CD4-positive, CD25-positive, alpha-beta regulatory T cell (primary cell): ENCODE results near the gene KRTAP4-4. TPM values are rescaled to one million over a fixed set of nuclear protein-coding genes. Genes with fewer than 3 reads are reported as not detected.
"Not testable (repeated sequence)": the region's sequence is repeated elsewhere in the genome, so short reads cannot be mapped to it uniquely, and the experiment has no call there.

Experiments used
- ATAC-seq, 2 donors: fragments of 150-1000 bp; cut with Tn5 transposase; one replicate each; pipeline ENCODE4 v1.10.0; 2021; ENCODE audit warnings: low read depth in 2 of 2, moderate number of reproducible peaks in 2 of 2, moderate library complexity in 1 of 2
- DNase-seq, 3 donors: peaks; one replicate each; pipeline versions ENCODE4 v3.0.0 to v3.0.0-alpha.2; 2012 to 2022; ENCODE audit warnings: mixed read lengths in 1 of 3
- H3K27ac ChIP-seq: one replicate; pipeline ENCODE4 v1.7.0; 2013; ENCODE audit warnings: mild to moderate bottlenecking, low read length; ENCODE audit not compliant: insufficient read depth, poor library complexity, severe bottlenecking
- H3K27me3 ChIP-seq: one replicate; pipeline ENCODE4 v1.7.0; 2013; ENCODE audit warnings: low read length; ENCODE audit not compliant: control insufficient read depth, insufficient read depth
- H3K36me3 ChIP-seq: one replicate; pipeline ENCODE4 v1.7.0; 2013; ENCODE audit warnings: mild to moderate bottlenecking, low read length, moderate library complexity; ENCODE audit not compliant: control insufficient read depth, insufficient read depth
- H3K4me1 ChIP-seq: 2 replicates; pipeline ENCODE4 v1.7.0; 2013; ENCODE audit warnings: mild to moderate bottlenecking, low read length; ENCODE audit not compliant: insufficient read depth, control insufficient read depth, poor library complexity, severe bottlenecking
- H3K4me3 ChIP-seq: one replicate; pipeline ENCODE4 v1.7.0; 2013; ENCODE audit warnings: low read depth, mild to moderate bottlenecking, low read length, moderate library complexity
- H3K9me3 ChIP-seq, 2 experiments: 1 replicate in 1 of 2; 2 replicates in 1 of 2; pipeline ENCODE4 v1.7.0; 2013; ENCODE audit warnings: low read length in 2 of 2, mild to moderate bottlenecking in 1 of 2, moderate library complexity in 1 of 2; ENCODE audit not compliant: control insufficient read depth in 2 of 2
- H3K27ac Mint-ChIP-seq, 3 donors: one replicate each; pipeline ENCODE4 v1.8.0; 2020 to 2022; ENCODE audit warnings: mild to moderate bottlenecking in 3 of 3, mixed read lengths in 3 of 3, moderate library complexity in 2 of 3
- H3K27me3 Mint-ChIP-seq: one replicate; pipeline ENCODE4 v1.8.0; 2022; ENCODE audit warnings: mild to moderate bottlenecking, mixed read lengths
- H3K36me3 Mint-ChIP-seq: one replicate; pipeline ENCODE4 v1.8.0; 2020; ENCODE audit warnings: mixed read lengths
- H3K4me1 Mint-ChIP-seq, 4 donors: one replicate each; pipeline ENCODE4 v1.8.0; 2020 to 2022; ENCODE audit warnings: mixed read lengths in 4 of 4, mild to moderate bottlenecking in 1 of 4
- H3K4me3 Mint-ChIP-seq, 4 donors: one replicate each; pipeline ENCODE4 v1.8.0; 2020 to 2022; ENCODE audit warnings: mild to moderate bottlenecking in 4 of 4, mixed read lengths in 4 of 4, moderate library complexity in 3 of 4
- H3K9me3 Mint-ChIP-seq, 7 donors: one replicate each; pipeline ENCODE4 v1.8.0; 2020 to 2022; ENCODE audit warnings: mixed read lengths in 7 of 7, mild to moderate bottlenecking in 3 of 7, moderate library complexity in 2 of 7
- polyA plus RNA-seq, 4 donors: library from polyadenylated mRNA; unstranded; fragments of 300-500 nt; fragmentation: Illumina TruSeq; gene quantifications; one replicate each; pipeline ENCODE4 v1.2.3, GENCODE V29; 2021
- total RNA-seq: library from RNA; stranded (reverse); gene quantifications from one replicate; pipeline ENCODE4 v1.2.3, GENCODE V29; 2022

Gene KRTAP4-4
- total and polyA plus RNA-seq, 5 donors from 2014 or later = not detected

GRCh38 chr17:41127371-41127770 is 33.2 kb downstream of the KRTAP4-4 start:
- H3K27me3 ChIP-seq = peaks cover 2% of the 10 kb centered on the region
- peaks cover 0 to 55% (median 10%) of the 10 kb centered on the region in 4 donors for H3K4me1 Mint-ChIP-seq
- peaks cover 40% of the 10 kb centered on the region for H3K27me3 Mint-ChIP-seq
- H3K4me3 ChIP-seq = no peak overlapping the region
- H3K4me1 ChIP-seq = no peaks in the 10 kb centered on the region
- DNase-seq (no peak), ATAC-seq (no peak)
- no peaks in the 10 kb centered on the region for H3K36me3 Mint-ChIP-seq
- peaks cover 0 to 1% of the 10 kb centered on the region in 2 experiments for H3K9me3 ChIP-seq
- no peaks in the 10 kb centered on the region for H3K36me3 ChIP-seq
- no peak overlapping the region for H3K4me3 Mint-ChIP-seq
- H3K27ac Mint-ChIP-seq = no peak overlapping the region
- no peaks in the 10 kb centered on the region for H3K9me3 Mint-ChIP-seq
- no peak overlapping the region for H3K27ac ChIP-seq

GRCh38 chr17:41126412-41126811 is 34.1 kb downstream of the KRTAP4-4 start:
- peaks cover 33% of the 10 kb centered on the region for H3K27me3 Mint-ChIP-seq
- no peak for ATAC-seq
- no peak for DNase-seq
- Histone ChIP-seq H3K4me3 (no peak overlapping the region), H3K27me3 (peaks cover 6% of the 10 kb centered on the region), H3K36me3 (no peaks in the 10 kb centered on the region), H3K9me3 (peaks cover 0 to 1% of the 10 kb centered on the region in 2 experiments), H3K27ac (no peak overlapping the region), H3K4me1 (no peaks in the 10 kb centered on the region)
- peak overlapping the region in 2 of 3 donors; percentile 17 to 23 for H3K27ac Mint-ChIP-seq
- peaks cover 0 to 46% (median 8%) of the 10 kb centered on the region in 4 donors for H3K4me1 Mint-ChIP-seq
- no peak overlapping the region for H3K4me3 Mint-ChIP-seq
- no peaks in the 10 kb centered on the region for H3K9me3 Mint-ChIP-seq
- H3K36me3 Mint-ChIP-seq = no peaks in the 10 kb centered on the region

- Histone ChIP-seq H3K4me1 (peaks cover 6% of the 10 kb centered on the region), H3K27me3 (peaks cover 5% of the 10 kb centered on the region), H3K36me3 (no peaks in the 10 kb centered on the region), H3K4me3 (no peak overlapping the region), H3K27ac (no peak overlapping the region), H3K9me3 (peaks cover 0 to 1% of the 10 kb centered on the region in 2 experiments)
- H3K4me3 Mint-ChIP-seq = no peak overlapping the region
- H3K36me3 Mint-ChIP-seq = no peaks in the 10 kb centered on the region
- H3K4me1 Mint-ChIP-seq = peaks cover 5 to 45% (median 13%) of the 10 kb centered on the region in 4 donors
- no peak overlapping the region for H3K27ac Mint-ChIP-seq
- H3K27me3 Mint-ChIP-seq = peaks cover 36% of the 10 kb centered on the region
- no peak for ATAC-seq
- DNase-seq = no peak
- peaks cover 0 to 4% (median 0%) of the 10 kb centered on the region in 7 donors for H3K9me3 Mint-ChIP-seq
Measured at GRCh38 chr17:41125064-41125463, 35.5 kb downstream of the KRTAP4-4 start.

DNA sequence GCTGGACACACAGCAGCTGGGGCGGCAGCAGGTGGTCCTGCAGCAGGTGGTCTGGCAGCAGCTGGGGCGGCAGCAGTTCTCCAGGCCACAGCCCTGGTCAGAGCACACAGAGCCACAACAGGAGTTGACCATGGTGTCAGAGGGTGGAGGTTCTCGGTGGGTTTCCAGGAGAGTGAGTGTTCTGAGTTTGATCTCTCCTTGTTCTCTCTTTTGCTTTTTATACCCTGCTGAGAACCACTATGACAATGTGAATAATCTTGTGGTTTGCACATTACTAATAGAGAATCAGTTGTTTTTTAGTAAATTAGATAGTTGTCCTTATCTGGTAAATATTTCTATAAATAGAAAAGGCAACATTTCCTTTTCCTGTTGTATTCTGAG is 36.6 kb downstream of the KRTAP4-4 start, which contains the start of gene KRTAP4-12:
KRTAP4-12 (minus strand) TSS at position 192 of the 381 bp plus-strand sequence; CDS start at position 132, 60 bp downstream.
- Mint-ChIP-seq H3K4me3 (peak within 1 kb of the TSS in 2 of 4 donors; percentile 13 to 62), H3K27ac (peak within 1 kb of the TSS in 2 of 3 donors; percentile 20 to 29), H3K27me3 (peaks cover 38% of the 10 kb centered on the region), H3K4me1 (peaks cover 7 to 43% (median 16%) of the 10 kb centered on the region in 4 donors)
- not testable (repeated sequence) for ATAC-seq, H3K27ac ChIP-seq, H3K9me3 ChIP-seq, H3K9me3 Mint-ChIP-seq, H3K36me3 Mint-ChIP-seq, DNase-seq, H3K4me1 ChIP-seq, H3K27me3 ChIP-seq, H3K4me3 ChIP-seq, H3K36me3 ChIP-seq

DNA sequence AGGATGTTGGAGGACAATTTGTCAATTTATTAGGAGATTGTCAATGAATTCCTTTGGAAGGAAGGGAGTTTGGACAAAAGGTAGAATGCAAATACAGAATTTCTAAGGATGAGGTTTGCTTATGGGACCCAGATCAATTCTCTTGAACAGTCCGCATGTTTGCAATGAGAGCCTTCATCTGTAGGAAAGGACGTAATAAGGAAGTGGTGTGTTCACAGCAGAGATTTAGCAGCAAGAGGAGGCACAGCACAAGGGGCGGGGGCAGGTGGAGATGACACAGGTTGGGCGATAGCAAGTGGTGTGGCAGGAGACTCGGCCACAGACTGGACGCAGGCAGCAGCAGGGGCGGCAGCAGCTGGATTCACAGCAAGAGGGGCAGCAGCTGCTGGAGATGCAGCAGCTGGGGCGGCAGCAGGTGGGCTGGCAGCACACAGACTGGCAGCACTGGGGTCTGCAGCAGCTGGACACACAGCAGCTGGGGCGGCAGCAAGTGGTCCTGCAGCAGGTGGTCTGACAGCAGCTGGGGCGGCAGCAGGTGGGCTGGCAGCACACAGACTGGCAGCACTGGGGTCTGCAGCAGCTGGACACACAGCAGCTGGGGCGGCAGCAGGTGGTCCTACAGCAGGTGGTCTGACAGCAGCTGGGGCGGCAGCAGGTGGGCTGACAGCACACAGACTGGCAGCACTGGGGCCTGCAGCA is 37.1 kb downstream of the KRTAP4-4 start:
- H3K4me3 ChIP-seq, H3K27me3 ChIP-seq, DNase-seq, H3K9me3 Mint-ChIP-seq, H3K4me1 ChIP-seq, ATAC-seq, H3K9me3 ChIP-seq, H3K36me3 Mint-ChIP-seq, H3K36me3 ChIP-seq, H3K27ac ChIP-seq: not testable (repeated sequence)
- Mint-ChIP-seq H3K4me3 (peak overlapping the region in 2 of 4 donors; percentile 13 to 62), H3K27ac (peak overlapping the region in 2 of 3 donors; percentile 6 to 20), H3K27me3 (peaks cover 38% of the 10 kb centered on the region), H3K4me1 (peaks cover 7 to 43% (median 16%) of the 10 kb centered on the region in 4 donors)

GRCh38 chr17:41121742-41122141 is 38.8 kb downstream of the KRTAP4-4 start:
- Mint-ChIP-seq H3K4me1 (peaks cover 7 to 46% (median 16%) of the 10 kb centered on the region in 4 donors), H3K4me3 (no peak overlapping the region), H3K36me3 (no peaks in the 10 kb centered on the region), H3K9me3 (peaks cover 0 to 4% (median 0%) of the 10 kb centered on the region in 7 donors), H3K27ac (no peak overlapping the region), H3K27me3 (peaks cover 50% of the 10 kb centered on the region)
- Histone ChIP-seq H3K9me3 (peaks cover 0 to 1% of the 10 kb centered on the region in 2 experiments), H3K36me3 (no peaks in the 10 kb centered on the region), H3K27me3 (peaks cover 5% of the 10 kb centered on the region), H3K27ac (no peak overlapping the region), H3K4me3 (no peak overlapping the region), H3K4me1 (peaks cover 9% of the 10 kb centered on the region)
- no peak for DNase-seq
- ATAC-seq = no peak

DNA sequence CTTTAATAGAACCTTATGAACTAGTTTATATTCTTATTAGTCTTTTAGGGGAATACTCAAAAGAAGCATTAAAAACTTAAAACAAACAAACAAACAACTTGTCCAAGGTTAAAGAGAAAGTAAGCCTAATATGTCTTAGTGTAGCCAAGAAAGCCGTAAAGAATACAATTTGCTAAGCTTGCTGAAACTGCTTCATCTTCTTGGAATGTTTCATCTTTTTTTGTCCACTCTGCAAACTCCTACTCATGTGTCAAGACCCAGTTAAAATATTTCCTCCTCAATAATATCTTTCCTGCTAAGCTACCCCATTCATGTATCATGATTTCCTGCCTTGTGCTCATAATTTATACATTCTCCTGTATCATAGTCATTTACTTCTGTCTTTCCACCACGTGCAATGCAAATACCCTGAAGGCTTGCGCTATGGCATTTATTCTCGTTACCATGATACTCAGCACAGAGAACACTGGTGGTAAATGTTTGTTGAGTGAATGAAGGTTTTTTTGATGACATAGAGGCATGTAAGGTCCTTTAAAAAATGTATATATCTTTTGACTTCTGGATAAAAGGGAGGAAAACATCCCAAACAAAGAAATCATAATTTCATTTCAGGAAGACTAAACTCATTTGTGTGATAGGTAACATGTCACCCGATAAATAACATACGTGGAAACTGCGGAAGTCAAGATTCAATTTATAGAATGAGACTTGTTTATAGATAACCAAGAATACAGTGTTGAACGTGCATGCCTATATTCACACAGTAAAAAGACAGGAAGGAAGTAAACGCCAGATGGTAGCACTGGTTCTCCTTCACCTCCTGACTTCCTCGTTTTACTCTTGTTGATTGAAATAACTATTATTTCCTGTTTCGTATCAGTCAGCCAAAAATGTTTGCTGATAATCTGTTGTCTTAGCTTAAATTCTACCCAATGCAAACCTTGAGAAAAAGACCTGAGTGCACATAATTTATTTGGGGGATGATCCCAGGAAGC is 40.6 kb downstream of the KRTAP4-4 start:
- H3K27me3 ChIP-seq, H3K4me1 ChIP-seq, H3K27ac ChIP-seq, H3K9me3 ChIP-seq, H3K36me3 Mint-ChIP-seq, H3K9me3 Mint-ChIP-seq, H3K36me3 ChIP-seq: not testable (repeated sequence)
- peak in 2 of 3 donors; percentile 22 to 35 for DNase-seq
- Mint-ChIP-seq H3K27me3 (peaks cover 38% of the 10 kb centered on the region), H3K27ac (peak overlapping the region; percentile 5 to 83 (median 76)), H3K4me1 (peaks cover 7 to 40% (median 14%) of the 10 kb centered on the region in 4 donors), H3K4me3 (peak overlapping the region in 2 of 4 donors; percentile 50 to 58)
- ATAC-seq = peak; percentile 65 to 68
- H3K4me3 ChIP-seq = peak overlapping the region; percentile 41
